Prostate gland (tissue), 2 donors: ENCODE measurements around the gene SYNPR.

Experiments used
- POLR2A ChIP-seq: fragments of 450-650 bp; IDR thresholded peaks from one replicate; pipeline ENCODE4 v1.6.1; 2016; ENCODE audit warnings: antibody characterized with exemption, mild to moderate bottlenecking
- TF ChIP-seq, protein P1 (sequence below), 4 experiments: fragments of 200-600 bp in 2 of 4; fragments of 450-650 bp in 2 of 4; sonication (generic) in 2 of 4; IDR thresholded peaks; 1 replicate in 3 of 4; 2 replicates in 1 of 4; pipeline ENCODE4 v1.5.1; 2016 to 2019; ENCODE audit warnings: antibody characterized with exemption in 4 of 4, mild to moderate bottlenecking in 2 of 4, moderate library complexity in 2 of 4

- TF ChIP-seq, protein P1, sequence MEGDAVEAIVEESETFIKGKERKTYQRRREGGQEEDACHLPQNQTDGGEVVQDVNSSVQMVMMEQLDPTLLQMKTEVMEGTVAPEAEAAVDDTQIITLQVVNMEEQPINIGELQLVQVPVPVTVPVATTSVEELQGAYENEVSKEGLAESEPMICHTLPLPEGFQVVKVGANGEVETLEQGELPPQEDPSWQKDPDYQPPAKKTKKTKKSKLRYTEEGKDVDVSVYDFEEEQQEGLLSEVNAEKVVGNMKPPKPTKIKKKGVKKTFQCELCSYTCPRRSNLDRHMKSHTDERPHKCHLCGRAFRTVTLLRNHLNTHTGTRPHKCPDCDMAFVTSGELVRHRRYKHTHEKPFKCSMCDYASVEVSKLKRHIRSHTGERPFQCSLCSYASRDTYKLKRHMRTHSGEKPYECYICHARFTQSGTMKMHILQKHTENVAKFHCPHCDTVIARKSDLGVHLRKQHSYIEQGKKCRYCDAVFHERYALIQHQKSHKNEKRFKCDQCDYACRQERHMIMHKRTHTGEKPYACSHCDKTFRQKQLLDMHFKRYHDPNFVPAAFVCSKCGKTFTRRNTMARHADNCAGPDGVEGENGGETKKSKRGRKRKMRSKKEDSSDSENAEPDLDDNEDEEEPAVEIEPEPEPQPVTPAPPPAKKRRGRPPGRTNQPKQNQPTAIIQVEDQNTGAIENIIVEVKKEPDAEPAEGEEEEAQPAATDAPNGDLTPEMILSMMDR (IDR thresholded peaks at IDR 0.05) = no peak
- no peak for TF ChIP-seq POLR2A
Observed at GRCh38 chr3:63555767-63556166, 277.7 kb downstream of the SYNPR start.
